Lower leg skin (tissue), 3 donors: Measurements from ENCODE around the gene TESK2.

Experiments used
- POLR2A ChIP-seq, 2 donors: fragments of 450-650 bp; IDR thresholded peaks; one replicate each; pipeline ENCODE4 v1.6.1; 2016 to 2017; ENCODE audit warnings: antibody characterized with exemption in 2 of 2, mild to moderate bottlenecking in 1 of 2, moderate library complexity in 1 of 2
- TF ChIP-seq, protein P1 (sequence below), 3 donors: fragments of 450-650 bp; IDR thresholded peaks; one replicate each; pipeline ENCODE4 v1.5.1; 2016; ENCODE audit warnings: antibody characterized with exemption in 3 of 3, mild to moderate bottlenecking in 3 of 3, moderate library complexity in 2 of 3

- TF ChIP-seq, protein P1, sequence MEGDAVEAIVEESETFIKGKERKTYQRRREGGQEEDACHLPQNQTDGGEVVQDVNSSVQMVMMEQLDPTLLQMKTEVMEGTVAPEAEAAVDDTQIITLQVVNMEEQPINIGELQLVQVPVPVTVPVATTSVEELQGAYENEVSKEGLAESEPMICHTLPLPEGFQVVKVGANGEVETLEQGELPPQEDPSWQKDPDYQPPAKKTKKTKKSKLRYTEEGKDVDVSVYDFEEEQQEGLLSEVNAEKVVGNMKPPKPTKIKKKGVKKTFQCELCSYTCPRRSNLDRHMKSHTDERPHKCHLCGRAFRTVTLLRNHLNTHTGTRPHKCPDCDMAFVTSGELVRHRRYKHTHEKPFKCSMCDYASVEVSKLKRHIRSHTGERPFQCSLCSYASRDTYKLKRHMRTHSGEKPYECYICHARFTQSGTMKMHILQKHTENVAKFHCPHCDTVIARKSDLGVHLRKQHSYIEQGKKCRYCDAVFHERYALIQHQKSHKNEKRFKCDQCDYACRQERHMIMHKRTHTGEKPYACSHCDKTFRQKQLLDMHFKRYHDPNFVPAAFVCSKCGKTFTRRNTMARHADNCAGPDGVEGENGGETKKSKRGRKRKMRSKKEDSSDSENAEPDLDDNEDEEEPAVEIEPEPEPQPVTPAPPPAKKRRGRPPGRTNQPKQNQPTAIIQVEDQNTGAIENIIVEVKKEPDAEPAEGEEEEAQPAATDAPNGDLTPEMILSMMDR (IDR thresholded peaks at IDR 0.05): no peak
- no peak for TF ChIP-seq POLR2A (IDR thresholded peaks at IDR 0.05)
Observed at GRCh38 chr1:45335855-45336324, 155.1 kb downstream of the TESK2 start.
